Fibroblast of lung (primary cell): Measurements from ENCODE around the gene HADH.

Source experiments
- EZH2 ChIP-seq: IDR thresholded peaks from 2 replicates; pipeline ENCODE4 v1.5.1; 2012; ENCODE audit warnings: low read length, control low read depth, mild to moderate bottlenecking; ENCODE audit errors: missing control alignments
- TF ChIP-seq, protein P1 (sequence below), 2 donors: IDR thresholded peaks in 1 of 2; conservative IDR thresholded peaks in 1 of 2; 1 replicate in 1 of 2; 2 replicates in 1 of 2; pipeline ENCODE4 v1.5.1; 2011 to 2012; ENCODE audit warnings: low read length in 2 of 2, control low read depth in 1 of 2, inconsistent platforms in 1 of 2, low read depth in 1 of 2, mild to moderate bottlenecking in 1 of 2

DNA sequence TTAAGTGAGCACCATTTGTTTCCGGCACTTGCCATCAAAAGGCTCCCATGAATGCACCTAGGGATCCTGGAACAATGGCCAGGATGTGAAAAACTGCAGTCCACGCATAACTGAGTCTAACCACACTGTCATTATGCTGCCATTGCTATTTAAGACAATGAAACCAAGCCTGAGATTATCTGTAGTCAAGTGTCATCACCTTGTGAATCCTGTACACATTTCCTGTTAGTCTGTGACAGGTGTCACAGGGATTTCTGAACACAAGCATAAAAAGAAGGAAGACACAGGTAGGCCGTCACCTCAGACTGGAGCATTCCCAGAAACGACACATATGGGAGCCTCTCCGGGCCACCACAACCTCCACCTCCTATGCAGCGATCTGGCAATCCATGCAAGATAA lies 66.7 kb downstream of the HADH start:
- TF ChIP-seq, protein P1, sequence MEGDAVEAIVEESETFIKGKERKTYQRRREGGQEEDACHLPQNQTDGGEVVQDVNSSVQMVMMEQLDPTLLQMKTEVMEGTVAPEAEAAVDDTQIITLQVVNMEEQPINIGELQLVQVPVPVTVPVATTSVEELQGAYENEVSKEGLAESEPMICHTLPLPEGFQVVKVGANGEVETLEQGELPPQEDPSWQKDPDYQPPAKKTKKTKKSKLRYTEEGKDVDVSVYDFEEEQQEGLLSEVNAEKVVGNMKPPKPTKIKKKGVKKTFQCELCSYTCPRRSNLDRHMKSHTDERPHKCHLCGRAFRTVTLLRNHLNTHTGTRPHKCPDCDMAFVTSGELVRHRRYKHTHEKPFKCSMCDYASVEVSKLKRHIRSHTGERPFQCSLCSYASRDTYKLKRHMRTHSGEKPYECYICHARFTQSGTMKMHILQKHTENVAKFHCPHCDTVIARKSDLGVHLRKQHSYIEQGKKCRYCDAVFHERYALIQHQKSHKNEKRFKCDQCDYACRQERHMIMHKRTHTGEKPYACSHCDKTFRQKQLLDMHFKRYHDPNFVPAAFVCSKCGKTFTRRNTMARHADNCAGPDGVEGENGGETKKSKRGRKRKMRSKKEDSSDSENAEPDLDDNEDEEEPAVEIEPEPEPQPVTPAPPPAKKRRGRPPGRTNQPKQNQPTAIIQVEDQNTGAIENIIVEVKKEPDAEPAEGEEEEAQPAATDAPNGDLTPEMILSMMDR (conservative IDR thresholded peaks at IDR 0.05 in 1 of 2, IDR thresholded peaks at IDR 0.05 in 1 of 2; ENCODE audit: low read depth in 1 of 2, low read length in 2 of 2) = no peak
- no peak for TF ChIP-seq EZH2
